ENCODE data around the gene RSU1.
A peak's percentile ranks its signal among the peaks of the same experiment; 100 is the strongest.
"Not testable (repeated sequence)": the region's sequence is repeated elsewhere in the genome, so short reads cannot be mapped to it uniquely, and the experiment has no call there.

Gene RSU1

GRCh38 chr10:16780338-16780880 is 36.8 kb downstream of the RSU1 start:
- no peak for DNase-seq (ENCODE audit: low spot score)

- DNase-seq (ENCODE audit: low spot score): no peak
Observed at GRCh38 chr10:16779384-16779915, 37.8 kb downstream of the RSU1 start.

- peak; percentile 80 for DNase-seq (ENCODE audit: low spot score)
Observed at GRCh38 chr10:16777473-16778370, 39.5 kb downstream of the RSU1 start.

GRCh38 chr10:16776896-16777295 is 40.3 kb downstream of the RSU1 start:
- DNase-seq (ENCODE audit: low spot score): no peak

GRCh38 chr10:16773334-16773733 is 43.9 kb downstream of the RSU1 start:
- no peak for DNase-seq (ENCODE audit: low spot score)

GRCh38 chr10:16770670-16771069 is 46.6 kb downstream of the RSU1 start:
- DNase-seq (ENCODE audit: low spot score): no peak

GRCh38 chr10:16770141-16770540 is 47.1 kb downstream of the RSU1 start:
- DNase-seq (ENCODE audit: low spot score): no peak

GRCh38 chr10:16769331-16769730 is 47.9 kb downstream of the RSU1 start:
- DNase-seq (ENCODE audit: low spot score): no peak

GRCh38 chr10:16768702-16769101 is 48.5 kb downstream of the RSU1 start:
- no peak for DNase-seq (ENCODE audit: low spot score)

GRCh38 chr10:16765509-16766375 is 51.5 kb downstream of the RSU1 start:
- peak; percentile 61 for DNase-seq (ENCODE audit: low spot score)

- DNase-seq (ENCODE audit: low spot score): no peak
Observed at GRCh38 chr10:16761300-16761699, 55.9 kb downstream of the RSU1 start.

GRCh38 chr10:16756561-16757221 is 60.5 kb downstream of the RSU1 start:
- no peak for DNase-seq (ENCODE audit: low spot score)

- no peak for DNase-seq (ENCODE audit: low spot score)
Observed at GRCh38 chr10:16754765-16755164, 62.5 kb downstream of the RSU1 start.

GRCh38 chr10:16752849-16753248 is 64.4 kb downstream of the RSU1 start:
- not testable (repeated sequence) for DNase-seq (ENCODE audit: low spot score)

GRCh38 chr10:16752099-16752498 is 65.1 kb downstream of the RSU1 start:
- DNase-seq (ENCODE audit: low spot score): no peak

- no peak for DNase-seq (ENCODE audit: low spot score)
Observed at GRCh38 chr10:16751244-16751643, 66.0 kb downstream of the RSU1 start.

- no peak for DNase-seq (ENCODE audit: low spot score)
Observed at GRCh38 chr10:16750461-16750860, 66.8 kb downstream of the RSU1 start.

GRCh38 chr10:16748749-16749148 is 68.5 kb downstream of the RSU1 start:
- DNase-seq (ENCODE audit: low spot score): no peak

GRCh38 chr10:16746856-16747255 is 70.4 kb downstream of the RSU1 start:
- no peak for DNase-seq (ENCODE audit: low spot score)

- DNase-seq (ENCODE audit: low spot score): no peak
Observed at GRCh38 chr10:16745061-16745460, 72.2 kb downstream of the RSU1 start.

GRCh38 chr10:16742165-16742960 is 74.9 kb downstream of the RSU1 start:
- no peak for DNase-seq (ENCODE audit: low spot score)

Data from hematopoietic multipotent progenitor cell treated with erythropoietin and hydrocortisone succinate and interleukin-3 and kit ligand, for 15 days (in vitro differentiated cells).